HTR-8/SVneo (cell line): Measurements from ENCODE around the gene SAMD11.
A peak's percentile ranks its signal among the peaks of the same experiment; 100 is the strongest.

ENCODE experiments used
- DNase-seq: peaks from one replicate; pipeline ENCODE4 v3.0.0; 2011; ENCODE audit warnings: low spot score, mixed read lengths; ENCODE audit not compliant: insufficient read length
- FAIRE-seq: peaks from 2 replicates; lab custom pipeline; 2011; peaks lifted over from hg19 to GRCh38; lab: Jason Lieb, UNC

SAMD11 gene

DNA sequence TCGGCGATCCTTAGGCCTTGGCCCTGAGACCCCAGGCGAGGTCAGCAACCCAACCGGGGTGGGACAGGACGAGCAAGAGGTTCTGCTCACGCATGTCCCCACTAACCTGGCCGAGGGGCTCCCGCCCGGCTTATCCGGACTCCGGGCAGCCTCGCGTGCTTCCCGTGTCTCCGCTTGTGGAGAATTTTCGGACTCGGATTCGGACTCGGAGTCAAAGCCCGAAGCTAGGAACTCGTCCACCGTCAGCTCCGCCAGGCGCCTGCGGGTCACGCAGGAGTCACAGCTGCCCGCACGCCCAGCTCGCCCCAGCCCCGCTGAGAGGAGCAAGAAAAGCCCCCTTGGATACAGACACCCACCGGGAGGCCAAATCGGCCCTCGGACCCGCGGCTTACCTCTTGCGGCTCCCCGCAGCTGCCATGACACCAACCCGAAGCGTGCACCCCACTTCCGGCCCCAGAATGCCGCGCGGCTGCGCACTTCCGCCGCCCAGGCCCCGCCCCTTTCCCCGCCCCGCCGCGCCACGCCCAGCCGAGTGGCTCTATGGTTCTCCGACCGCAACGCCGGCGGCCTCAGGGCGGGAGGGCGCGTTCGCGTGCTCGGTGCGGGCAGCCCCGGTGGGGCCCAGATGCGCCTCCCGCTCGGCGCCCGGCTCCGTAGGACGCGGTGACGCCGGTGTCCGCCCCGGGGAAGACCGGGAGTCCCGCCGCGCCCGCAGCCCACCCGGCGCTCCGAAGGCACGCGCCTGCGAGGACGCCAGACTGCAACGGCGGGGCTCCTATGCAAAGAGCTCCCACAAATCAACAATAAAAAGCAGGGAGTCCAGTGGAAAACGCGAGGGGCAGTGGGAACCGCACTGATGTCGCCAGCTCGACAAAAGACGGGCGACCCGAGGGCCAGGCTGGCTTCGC is 35.4 kb downstream of the SAMD11 start, which contains the start of gene NOC2L:
TSS of gene NOC2L (minus strand) at position 434 of the 908 bp plus-strand sequence. CDS start at position 418, 16 bp downstream.
- FAIRE-seq = peak; percentile 98

DNA sequence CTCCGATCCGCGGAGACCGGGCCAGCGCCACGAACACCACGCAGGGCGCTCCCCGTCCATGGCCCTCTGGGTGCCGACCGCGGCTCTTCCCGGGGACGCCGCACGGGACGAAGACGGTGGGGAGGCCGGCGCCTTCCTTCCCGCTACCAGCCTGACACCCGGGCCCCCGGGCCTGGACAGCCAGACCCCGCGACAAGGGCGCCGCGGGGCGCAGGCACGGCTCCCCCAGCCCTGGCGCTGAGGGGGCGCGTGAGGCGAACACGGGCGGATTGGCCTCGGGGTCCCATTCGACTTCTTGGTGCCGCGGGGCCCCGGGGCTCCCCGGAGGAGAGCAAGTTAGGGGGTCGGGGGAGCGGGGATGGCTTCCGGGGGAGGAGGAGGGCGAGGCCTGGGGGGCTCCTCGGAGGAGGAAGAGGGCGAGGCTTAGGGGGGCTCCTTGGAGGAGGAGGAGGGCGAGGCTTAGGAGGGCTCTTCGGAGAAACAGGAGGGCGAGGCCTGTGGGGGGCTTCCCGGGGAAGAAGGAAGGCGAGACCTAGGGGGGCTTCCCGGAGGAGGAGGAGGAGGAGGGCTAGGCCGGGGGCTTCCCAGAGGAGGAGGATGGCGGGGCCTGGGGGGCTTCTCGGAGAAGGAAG is 36.1 kb downstream of the SAMD11 start:
- no peak for DNase-seq
- no peak for FAIRE-seq

More for the DNA sequence above, 35.4 kb downstream of the SAMD11 start, which contains the start of gene NOC2L:
- no peak for DNase-seq

DNA sequence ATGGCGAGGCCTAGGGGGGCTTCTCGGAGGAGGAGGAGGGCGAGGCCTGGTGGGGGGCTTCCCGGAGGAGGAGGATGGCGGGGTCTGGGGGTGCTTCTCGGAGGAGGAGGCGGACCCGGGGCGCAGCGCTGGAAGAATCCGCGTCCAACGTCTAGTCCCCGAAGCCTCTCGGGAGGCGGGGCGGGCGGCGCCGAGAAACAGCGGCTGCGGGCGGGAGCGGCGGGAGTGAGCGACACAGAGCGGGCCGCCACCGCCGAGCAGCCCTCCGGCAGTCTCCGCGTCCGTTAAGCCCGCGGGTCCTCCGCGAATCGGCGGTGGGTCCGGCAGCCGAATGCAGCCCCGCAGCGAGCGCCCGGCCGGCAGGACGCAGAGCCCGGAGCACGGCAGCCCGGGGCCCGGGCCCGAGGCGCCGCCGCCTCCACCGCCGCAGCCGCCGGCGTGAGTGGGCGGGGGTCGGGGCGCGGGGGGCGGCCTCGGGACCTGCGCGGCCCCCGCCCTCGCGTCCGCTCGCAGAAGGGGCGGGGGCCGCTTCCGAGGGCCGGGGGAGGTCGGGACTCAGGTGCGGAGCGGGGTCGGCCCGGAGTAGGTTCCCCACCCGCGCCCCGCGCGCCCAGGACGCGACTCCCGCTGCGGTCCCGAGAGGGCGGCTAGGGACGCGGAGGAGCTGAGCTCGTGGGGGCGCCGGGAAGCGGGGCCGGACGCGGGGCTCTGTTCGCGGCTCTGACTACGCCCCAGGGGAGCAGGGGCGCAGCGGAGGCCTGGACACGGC is 36.8 kb downstream of the SAMD11 start, which contains the start of gene KLHL17:
TSS of gene KLHL17 (plus strand) at position 222 of the 769 bp plus-strand sequence. CDS start at position 332, 110 bp downstream.
- no peak for DNase-seq
- FAIRE-seq = no peak

DNA sequence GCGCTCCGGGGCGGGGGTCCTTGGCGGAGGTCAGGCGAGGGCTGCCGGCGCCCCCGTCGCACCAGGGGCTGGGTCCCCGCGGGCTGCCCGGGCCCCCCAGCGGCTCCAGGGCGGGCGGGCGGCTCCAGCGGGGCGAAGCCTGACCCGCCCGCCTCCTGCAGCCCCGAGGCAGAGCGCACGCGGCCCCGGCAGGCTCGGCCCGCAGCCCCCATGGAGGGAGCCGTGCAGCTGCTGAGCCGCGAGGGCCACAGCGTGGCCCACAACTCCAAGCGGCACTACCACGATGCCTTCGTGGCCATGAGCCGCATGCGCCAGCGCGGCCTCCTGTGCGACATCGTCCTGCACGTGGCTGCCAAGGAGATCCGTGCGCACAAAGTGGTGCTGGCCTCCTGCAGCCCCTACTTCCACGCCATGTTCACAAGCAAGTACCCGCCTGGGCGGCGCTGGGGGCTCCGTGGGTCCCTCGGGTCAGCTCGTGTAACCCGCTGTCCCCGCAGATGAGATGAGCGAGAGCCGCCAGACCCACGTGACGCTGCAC is 37.5 kb downstream of the SAMD11 start:
- DNase-seq (no peak), FAIRE-seq (no peak)

DNA sequence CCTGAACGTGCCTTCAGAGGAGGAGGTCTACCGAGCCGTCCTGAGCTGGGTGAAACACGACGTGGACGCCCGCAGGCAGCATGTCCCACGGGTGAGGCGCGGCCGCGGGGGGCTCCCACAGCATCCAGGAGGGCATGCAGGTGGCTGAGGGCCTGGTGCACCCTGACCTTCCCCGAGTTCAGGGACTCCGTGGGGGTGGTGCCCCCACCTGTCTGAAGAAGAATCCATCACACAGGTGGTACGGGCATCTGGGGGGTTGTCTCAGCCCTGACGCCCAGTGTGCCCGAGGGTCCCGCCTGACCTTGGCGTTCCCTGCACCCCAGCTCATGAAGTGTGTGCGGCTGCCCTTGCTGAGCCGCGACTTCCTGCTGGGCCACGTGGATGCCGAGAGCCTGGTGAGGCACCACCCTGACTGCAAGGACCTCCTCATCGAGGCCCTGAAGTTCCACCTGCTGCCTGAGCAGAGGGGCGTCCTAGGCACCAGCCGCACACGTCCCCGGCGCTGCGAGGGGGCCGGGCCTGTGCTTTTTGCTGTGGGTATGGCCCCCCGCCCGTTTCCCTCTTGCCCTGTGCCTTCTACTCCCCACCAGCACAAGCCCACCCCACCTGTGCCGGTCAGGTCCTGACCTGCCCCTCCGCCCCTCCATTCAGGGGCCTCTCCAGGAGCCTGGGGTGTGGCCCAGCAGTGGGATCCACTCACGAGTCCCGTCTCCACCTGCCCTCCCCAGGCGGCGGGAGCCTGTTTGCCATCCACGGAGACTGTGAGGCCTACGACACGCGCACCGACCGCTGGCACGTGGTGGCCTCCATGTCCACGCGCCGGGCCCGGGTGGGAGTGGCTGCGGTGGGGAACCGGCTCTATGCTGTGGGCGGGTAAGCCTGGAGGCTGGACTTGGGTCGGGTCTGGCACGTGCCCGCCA is 38.9 kb downstream of the SAMD11 start:
- FAIRE-seq = no peak
- no peak for DNase-seq

DNA sequence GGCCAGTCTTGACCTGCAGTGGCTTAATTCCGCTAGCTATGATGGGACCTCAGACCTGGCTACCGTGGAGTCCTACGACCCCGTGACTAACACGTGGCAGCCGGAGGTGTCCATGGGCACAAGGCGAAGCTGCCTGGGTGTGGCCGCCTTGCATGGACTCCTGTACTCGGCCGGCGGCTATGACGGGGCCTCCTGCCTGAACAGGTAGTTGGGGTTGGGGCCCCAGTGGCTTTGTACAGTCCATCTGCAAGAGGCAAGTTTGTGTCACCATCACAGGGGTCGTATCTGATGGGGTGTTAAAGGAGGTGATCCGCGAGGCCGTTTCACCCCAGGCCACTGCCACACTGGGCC is 39.6 kb downstream of the SAMD11 start:
- no peak for FAIRE-seq

DNA sequence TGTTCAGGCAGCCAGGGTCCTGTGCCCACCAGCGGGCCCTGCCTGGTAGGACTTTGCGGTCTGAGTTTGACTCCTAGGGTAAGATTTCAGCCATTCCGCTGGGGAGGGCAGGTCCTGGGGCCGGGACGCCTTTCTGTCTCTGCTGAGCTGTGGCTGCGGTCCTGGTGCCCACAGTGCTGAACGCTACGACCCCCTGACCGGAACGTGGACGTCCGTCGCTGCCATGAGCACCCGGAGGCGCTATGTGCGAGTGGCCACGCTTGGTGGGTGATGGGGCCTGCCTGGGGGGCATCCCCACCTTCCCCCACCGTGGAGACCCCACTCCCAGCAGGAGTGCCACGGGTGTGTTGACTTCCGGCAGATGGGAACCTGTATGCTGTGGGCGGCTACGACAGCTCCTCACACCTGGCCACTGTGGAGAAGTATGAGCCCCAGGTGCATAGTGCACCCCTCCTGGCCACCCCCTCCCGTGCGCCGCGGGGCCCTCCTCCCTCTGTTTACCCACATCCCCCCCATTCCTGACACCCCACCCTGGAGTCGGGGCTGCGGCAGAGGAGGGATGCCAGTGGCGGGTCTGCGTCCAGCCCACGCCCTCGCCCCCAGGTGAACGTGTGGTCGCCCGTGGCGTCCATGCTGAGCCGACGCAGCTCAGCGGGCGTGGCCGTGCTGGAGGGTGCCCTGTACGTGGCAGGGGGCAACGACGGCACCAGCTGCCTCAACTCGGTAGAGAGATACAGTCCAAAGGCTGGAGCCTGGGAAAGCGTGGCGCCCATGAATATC is 40.2 kb downstream of the SAMD11 start:
- no peak for FAIRE-seq

More for the DNA sequence above, 39.6 kb downstream of the SAMD11 start:
- no peak for DNase-seq

DNA sequence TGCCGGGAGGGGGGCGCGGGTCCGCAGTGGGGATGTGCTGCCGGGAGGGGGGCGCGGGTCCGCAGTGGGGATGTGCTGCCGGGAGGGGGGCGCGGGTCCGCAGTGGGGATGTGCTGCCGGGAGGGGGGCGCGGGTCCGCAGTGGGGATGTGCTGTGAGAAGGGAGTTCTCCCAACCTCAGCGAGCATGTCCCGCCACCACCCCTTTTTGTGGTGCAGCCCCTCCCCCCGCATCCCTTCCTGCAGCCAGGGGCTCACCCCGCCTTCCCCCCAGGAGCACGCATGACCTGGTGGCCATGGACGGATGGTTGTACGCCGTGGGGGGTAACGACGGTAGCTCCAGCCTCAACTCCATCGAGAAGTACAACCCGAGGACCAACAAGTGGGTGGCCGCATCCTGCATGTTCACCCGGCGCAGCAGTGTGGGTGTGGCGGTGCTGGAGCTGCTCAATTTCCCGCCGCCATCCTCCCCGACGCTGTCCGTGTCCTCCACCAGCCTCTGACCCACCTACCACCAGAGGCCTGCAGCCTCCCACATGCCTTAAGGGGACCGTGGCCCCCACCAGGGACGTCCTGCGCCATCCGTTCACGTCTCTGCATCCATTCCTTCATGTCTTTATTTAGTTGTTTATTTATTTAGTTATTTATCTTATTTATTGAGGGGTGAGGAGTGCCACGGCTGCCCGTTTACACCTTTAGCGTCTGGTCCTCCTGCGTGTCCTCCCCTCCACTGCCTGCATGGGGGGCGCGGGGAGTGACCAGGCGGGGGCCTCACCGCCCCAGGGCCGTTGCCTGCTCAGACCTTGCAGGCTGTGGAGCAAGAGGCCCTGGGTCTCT is 41.2 kb downstream of the SAMD11 start:
- FAIRE-seq (no peak), DNase-seq (no peak)

More for the DNA sequence above, 40.2 kb downstream of the SAMD11 start:
- DNase-seq = no peak

DNA sequence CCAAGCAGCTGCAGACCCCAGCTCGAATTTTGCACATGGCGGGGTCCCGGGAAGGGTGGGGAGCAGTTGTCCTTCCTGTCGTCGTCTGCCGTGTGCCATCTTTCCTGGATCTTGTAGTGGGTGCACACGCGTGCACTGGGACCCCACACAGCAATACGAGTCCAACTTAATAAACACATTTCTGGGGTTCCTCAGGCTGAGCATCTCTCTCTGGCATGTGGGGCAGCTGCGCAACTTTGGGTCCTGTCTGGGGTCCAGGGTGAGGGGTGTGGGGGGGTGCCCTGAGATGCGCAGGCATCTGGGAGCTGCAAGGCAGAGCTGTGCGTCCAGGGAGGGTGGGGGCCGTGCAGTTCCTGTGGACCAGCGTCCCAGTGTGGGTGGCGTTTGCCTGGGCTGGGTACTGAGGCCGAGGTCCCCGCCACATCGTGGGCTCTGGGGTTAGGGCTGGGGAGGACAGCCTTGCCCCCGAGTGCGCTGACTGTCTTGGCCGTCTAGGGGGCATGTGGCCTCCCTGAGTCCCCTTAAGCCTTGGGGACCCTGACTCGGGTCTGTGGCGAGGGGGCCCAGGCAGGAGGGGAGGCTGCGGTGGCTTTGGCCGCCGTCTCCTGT is 41.9 kb downstream of the SAMD11 start:
- DNase-seq = no peak
- FAIRE-seq = no peak

DNA sequence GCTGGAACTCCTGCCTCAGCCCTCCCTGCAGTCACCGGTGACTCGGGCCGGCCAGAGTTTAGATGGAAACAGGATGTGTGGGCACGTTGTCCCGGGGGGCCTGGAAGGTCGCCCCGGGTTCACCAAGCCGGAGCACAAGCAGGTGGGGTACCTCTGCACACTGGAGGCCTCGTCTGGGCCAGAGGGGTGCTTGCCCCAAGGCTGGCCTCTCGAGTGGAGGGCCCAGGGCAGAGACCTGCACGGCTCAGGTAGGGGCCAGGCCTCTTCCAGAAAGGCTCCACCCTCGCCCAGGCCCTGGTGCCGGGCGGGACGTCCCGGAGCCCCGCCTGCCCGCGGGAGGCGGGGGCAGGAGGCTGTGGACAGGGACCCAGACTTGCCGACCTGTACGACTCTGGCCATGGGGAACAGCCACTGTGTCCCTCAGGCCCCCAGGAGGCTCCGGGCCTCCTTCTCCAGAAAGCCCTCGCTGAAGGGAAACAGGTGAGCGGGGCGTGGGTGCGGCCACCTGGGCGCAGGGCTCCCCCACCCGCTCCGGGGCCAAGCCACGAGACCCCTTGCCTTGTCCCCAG is 42.5 kb downstream of the SAMD11 start, which contains the start of gene PLEKHN1:
TSS of gene PLEKHN1 (plus strand) at position 348 of the 569 bp plus-strand sequence. CDS start at position 398, 50 bp downstream.
- FAIRE-seq (peak; percentile 9), DNase-seq (peak; percentile 63)

DNA sequence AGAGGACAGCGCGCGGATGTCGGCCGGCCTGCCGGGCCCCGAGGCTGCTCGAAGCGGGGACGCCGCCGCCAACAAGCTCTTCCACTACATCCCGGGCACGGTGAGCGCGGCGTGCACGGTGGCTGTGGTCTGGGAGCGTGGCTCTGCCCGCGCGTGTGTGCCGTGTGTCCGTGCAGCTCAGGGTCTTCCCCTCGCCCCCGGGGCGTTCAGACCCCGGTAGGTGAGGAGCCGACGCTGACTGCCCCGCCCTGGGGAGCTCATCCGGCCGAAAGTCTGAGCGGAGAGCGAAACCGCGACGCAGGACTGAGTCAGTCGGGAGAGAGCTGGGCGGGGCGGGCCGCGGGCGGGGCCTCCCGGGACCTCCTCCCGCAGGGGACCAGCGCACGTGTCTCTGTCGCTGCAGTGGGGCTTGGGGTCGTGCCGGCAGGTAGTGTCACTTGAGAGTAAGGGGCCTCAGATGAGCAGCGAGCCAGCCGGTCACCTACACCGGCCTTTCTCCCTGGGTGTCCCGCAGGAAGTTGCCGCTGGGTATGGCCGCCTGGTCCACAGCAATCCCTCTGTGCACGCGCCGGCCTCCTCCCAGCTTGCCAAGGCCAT is 43.1 kb downstream of the SAMD11 start:
- peak; percentile 46 for FAIRE-seq
- DNase-seq = peak; percentile 75

DNA sequence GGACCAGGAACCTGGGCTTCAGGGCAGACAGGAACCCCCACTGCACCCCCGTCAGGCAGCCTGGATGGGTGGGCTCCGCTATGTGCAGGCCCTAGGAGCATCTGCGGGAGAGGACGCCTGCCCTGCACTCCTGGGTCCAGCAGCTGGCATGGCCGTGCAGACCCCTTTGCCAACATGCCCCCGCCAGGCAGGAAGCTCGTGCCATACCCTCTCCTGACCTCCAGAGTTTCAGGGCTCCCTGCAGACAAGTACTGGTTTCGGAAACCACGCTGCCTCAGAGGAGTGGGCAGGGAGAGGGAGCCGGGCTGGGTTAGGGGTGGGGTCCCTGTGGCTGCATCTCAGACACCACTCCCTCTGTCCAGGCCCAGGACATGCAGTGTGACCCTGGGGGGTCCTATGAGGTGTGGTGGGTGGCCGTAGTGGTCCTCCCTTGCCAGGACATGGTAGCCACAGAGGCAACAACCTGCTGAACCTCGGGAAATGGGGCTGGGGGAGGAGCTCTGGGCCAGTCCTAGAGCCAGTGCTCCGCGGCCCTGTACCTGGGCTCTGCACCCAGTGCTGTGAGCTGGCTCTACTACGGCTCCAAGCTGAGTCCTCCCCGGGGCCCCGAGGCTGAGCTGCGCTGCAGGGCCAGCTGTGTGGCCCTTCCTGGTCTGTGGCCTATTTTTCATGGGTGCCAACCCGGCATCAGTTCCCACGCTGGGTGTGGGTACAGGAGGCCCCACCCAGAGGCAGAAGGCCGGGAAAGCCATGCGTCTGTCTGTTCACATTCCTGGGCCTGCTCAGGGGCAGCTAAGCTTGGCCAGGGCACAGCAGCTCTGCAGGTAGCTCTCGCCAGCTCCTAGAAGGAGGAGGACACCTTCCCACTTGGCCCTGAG is 44.0 kb downstream of the SAMD11 start:
- no peak for FAIRE-seq

DNA sequence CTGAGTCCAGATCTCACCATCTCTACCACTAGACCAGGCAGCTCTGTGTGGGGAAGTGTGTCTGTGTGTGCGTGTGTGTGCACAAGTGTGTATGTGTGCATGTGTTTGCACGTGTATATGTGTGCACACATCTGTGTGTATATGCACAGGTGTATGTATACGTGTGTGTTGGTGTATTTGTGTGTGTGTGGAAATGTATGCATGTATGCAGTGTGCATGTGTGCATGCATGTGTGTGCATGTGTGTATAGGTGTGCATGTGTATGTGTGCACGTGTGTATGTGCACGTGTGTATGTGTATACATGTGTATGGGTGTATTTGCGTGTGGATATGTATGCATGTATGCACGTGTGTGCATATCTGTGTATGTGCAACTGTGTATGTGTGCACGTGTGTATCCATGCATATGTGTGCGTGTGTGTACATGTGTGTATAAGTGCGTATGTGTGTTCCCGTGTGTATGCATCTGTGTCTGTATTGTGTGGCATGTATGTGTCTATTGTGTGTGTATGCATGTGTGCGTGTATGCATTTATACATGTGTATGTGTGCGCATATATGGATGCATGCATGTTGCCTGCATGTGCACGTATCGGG is 45.6 kb downstream of the SAMD11 start:
- FAIRE-seq = peak; percentile 97
- no peak for DNase-seq

More for the DNA sequence above, 44.0 kb downstream of the SAMD11 start:
- DNase-seq = no peak

DNA sequence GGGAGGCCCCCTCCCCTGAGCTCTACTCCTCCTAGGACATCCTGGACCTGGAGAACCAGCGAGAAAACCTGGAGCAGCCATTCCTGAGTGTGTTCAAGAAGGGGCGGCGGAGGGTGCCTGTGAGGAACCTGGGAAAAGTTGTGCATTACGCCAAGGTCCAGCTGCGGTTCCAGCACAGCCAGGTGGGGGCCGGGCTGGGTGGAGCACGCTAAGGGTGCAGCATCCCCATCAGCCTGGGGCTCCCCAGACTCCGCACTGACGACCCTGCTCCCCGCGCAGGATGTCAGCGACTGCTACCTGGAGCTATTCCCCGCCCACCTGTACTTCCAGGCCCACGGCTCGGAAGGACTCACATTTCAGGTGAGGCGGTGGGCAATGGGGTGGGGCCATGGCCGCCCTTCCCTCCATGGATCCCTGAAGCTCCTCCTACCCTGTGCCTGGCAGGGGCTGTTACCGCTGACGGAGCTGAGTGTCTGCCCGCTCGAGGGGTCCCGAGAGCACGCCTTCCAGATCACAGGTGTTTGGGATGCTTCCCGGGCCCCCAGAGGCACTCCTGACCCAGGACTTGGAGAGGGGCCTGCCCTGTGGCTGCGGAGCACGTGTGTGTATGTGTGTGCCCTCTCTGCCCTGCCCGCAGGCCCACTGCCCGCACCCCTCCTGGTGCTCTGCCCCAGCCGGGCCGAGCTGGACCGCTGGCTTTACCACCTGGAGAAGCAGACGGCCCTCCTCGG is 46.7 kb downstream of the SAMD11 start:
- FAIRE-seq (no peak), DNase-seq (no peak)
